Inflammatory macrophage treated with lipopolysaccharide for 1 hour (primary cell): ENCODE data around the gene ROR1.

Source experiments
- DNase-seq, 2 donors: peaks; one replicate each; pipeline ENCODE4 v3.0.0-alpha.2; 2020 to 2022

Gene ROR1

DNA sequence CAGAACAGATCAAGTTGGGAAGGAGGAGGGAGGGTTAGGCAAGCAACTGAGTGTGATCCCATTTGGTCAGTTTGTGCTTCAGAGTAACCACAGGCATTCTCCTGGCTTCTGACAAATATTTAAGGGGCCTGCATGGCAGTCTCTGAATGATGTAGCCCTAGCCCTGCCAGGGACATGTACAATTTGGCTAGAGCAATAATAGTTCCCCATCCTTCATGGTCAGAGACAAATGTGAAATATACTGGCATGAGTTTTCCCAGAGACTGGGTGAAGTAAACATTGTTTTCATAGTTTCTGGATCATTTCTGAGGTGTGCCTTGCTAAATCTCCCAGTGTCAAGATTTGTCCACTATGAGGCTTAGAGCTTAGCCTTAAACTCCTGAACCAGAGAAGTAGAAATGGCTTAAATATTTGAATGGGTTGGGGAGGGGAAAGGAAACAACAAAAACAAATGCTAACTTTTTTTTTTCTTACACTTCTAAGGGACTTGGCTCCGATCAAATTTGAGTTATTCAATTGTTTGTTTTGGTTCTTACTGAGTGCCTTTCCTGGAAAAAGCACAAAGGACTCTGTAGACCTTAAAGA, 387.6 kb downstream of the ROR1 start:
- no peak for DNase-seq

DNA sequence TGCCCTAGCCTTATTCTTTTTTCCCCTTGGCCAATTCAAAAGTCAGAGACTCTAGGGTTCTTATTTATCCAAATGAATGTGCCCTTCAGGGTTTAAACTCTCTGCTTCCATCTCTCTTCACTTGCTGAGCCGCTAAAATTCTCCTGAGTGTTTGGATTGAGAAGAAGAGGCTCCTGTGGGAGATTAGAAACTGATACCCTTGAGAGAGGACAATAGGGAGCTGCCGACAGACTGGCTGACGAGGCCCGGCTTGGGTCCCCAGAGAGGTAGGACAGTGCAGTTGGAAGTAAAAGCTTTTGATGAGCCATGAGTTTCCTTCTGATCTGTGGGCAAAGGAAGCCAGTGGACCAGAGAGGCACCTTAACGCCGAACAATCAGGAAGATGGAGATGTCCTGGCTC, 388.3 kb downstream of the ROR1 start:
- no peak for DNase-seq

DNA sequence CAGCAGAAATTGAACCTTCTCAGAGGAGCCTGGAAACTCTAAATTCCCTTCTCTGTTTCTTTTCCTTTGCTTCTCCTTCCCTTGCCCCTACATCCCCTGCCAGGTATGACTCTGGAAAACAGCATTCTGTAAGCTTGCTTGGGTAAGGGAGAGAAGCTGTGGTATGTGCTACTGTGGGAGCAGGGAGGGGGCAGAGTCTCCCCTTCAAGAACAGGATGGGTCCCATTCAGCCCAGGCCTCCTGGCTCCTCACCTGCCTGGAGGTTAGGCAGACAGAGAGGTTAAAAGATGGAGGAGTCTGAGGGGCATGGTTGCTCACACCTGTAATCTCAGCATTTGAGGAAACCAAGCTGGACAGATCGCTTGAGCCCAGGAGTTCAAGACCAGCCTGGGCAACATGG, 389.0 kb downstream of the ROR1 start:
- no peak for DNase-seq

DNA sequence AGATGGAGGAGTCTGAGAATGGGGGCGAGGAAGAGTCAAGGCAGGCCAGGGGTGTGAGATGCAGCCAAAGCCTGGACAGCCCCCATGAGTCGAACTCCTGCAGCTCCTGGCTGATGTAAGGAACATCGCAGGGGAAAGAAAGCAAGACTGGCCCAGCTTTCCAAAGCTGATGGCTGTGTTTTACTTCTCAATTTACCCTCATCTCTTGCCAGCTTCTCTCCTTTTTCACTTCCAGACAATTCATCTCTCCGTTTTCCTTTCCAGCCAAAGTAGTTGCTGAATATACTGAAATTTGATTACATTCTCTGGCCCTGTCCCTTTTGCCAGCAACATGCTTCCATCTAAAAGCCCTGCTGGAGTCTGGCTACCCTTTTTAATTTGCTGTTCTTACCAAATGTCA, 389.6 kb downstream of the ROR1 start:
- no peak for DNase-seq

DNA sequence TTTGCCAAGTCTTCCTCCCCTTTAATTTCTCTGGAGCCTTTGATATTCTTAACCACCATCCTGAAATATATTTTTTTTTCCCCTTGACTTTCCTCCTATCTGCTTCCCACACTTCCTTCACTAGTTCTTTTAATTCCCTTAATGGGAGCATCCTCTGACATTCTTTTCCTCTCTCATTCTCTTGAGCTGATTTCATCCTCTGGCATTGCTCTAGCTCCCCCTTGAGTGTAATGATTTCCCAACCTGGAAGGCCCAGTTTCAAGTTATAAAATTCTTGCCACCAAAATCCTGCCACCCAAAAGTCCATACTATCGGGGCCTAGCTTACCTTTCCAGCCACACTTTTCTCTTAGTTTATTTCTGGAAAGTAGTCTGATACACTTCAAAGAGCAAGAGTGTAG, 390.2 kb downstream of the ROR1 start:
- DNase-seq: no peak

DNA sequence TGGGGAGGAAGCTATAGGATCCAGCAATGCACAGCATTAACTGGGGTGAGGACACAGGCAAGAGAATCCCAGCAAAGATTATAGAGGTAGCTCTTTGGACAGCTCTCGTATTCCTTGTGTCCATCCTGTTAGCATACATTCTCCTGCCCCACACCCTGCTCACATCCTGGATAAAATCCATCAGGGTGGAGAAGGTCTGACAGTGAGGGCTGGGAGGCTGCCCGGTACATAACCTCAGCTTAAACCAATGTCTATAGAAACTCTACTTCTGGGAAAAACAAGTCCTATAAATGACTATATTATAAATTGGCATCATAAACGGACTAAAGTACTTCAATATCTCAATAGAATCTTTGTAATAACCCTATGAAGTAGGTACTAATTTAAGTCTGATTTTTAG, 392.8 kb downstream of the ROR1 start:
- no peak for DNase-seq

DNA sequence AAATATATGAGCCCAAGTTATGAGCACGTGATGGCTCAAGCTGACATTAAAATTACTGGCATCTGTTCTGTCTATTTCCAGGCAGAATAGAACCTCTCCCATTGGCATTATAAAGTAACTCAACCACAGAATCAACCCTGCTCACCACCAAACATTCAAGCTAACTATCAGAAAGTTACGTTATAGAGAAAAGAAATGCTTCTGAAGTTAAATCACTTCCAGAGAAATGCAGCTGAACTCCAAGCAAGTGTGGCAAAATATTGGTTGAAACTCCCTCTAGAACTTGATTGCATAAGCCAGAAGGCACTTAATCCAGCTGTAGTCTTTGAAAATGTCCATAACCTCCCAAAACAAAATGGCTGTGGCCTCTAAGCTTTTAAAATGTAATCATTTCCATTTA, 393.4 kb downstream of the ROR1 start:
- no peak for DNase-seq

DNA sequence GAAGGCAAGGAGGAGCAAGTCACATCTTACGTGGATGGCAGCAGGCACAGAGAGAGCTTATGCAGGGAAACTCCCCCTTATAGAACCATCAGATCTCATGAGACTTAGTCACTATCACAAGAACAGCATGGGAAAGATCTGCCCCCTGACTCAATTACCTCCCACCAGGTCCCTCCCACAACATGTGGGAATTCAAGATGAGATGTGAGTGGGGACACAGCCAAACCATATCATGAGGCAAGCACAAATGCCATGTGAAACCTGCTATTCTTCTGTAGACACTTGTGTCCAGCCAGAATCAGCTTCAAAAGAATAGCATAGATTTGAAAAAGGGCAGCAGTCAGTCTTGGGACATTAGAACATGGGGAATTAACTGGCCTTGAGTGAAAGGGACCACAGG, 397.4 kb downstream of the ROR1 start:
- DNase-seq: peak; percentile 35 to 79

DNA sequence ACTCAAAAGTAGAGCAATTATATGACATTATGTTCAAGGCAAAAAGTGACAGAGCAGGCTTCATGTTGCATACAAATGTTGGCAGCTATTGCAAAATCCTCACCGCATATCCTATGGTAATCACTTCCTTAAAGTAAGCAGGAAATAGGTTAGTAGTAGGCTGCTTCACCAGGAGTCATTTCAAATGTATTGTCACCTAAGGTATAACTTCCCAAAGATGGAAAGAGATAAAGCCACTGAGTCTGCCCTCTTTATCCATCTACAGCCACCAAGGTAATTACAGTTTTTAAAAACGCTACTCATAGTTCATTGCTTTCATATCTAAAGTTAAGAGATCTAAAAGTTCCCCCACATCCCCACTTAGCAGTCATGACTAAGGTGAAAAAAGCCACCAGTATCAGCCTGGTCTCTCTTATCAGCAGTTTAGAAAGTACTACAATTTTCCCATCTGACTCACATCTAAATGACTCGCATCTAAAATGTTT, 398.0 kb downstream of the ROR1 start:
- peak; percentile 57 to 73 for DNase-seq

DNA sequence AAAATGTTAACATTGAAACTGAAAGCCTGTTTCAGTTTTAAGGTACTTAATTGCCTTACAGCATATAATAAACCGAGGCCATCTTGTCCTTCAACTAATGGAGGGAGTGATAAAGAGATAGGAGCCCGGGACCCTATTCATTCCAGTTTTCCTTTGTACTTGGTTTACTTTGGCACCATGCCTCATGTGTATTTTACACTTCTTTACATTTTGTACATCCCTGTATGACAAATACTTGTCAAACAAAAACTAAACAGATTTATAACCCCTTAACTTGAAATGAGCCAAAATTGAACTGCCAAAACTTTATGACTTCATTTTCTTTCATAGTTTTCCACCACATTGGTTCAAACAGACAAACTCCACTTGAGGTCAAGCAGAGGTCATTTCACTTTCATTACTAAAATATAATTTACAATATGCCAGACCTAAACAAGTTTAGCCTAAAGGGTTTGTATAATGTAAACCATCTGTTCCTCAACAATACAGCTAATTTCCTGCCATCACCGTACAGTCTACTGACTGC, 398.7 kb downstream of the ROR1 start:
- no peak for DNase-seq

DNA sequence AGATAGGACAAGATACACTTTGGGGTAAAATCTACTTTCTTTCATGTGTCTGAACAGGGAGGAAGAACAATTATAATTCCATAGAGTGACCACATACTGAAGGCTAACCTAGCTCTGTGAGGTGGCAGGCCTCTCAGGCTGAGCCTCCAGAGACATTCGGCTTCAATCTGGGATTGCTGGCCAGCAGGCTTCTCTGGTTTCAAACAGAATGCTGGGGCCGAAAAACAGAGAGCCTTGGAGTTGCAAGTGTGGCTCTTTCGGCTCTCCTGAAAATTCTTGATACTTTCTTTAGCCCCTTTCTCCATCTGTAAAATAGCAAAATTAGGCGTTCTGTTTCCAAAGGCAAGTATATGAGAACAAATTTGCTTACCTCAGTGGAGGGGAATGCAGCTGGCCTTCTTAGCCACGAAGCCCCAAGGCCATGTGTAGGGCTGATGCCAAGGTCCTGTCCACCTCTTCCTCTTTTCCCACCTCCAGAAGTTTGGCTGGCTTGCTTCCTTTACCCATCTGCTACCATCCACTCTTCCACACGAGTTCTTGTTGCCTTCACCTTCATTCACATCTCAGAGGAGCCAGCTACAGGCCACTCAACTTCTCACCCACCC, 399.6 kb downstream of the ROR1 start:
- DNase-seq: no peak

DNA sequence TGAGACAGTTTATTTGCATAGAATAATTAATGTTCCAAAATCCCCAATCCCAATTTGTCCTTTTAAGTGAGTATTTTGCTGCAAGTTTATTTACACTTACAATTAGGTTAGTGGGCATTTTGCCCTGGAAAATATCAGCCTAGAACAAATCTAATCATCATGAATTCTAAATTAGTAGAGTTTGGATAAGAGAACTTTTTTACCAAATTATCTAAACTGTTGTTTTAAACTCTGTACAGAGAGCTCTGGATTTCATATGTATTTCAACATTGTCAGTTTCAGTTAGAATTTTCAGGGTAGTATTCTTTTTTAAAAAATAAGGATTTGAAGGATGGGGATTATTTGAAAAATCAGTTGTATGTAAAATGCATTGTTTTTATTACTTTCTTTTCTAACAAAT, 401.8 kb downstream of the ROR1 start:
- no peak for DNase-seq

DNA sequence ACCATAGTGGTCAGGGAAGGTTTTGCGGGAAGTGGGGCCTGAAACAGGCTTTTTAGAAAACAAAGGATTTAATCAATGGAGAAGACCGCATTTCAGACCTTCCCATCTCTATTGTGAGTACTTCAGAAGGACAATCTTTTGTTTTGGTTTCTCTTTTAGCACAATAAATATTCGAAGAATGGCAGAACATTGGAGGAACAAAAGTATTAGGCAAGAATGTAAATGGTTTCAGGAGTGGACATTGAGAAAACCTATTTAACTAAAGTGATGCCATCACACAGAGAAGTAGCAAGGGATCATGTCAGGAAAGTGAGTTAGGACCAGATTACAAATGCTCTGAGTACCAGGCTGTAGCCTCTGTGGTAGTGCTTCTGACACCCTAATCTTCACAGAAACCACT, 402.8 kb downstream of the ROR1 start:
- peak in 1 of 2 donors; percentile 42 for DNase-seq

DNA sequence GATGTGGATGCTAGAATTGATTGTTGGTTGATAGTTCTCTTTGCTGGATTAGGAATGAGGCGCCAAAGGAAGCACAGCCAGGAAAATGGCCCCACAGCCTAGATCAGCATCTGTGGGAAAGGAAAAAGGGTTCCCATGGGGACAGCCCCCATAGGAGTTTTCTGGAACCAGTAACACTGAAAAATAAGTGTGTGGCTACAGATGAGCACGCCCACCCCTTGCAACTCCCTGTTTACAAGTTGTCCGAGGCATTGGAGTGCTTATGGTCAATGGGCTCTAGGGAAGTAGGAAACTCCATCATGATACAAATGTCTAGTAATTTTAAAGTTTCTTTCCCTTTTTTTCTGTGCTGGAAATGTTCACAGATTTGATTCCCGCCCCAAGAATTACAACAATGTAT, 405.8 kb downstream of the ROR1 start:
- peak in 1 of 2 donors; percentile 18 for DNase-seq

DNA sequence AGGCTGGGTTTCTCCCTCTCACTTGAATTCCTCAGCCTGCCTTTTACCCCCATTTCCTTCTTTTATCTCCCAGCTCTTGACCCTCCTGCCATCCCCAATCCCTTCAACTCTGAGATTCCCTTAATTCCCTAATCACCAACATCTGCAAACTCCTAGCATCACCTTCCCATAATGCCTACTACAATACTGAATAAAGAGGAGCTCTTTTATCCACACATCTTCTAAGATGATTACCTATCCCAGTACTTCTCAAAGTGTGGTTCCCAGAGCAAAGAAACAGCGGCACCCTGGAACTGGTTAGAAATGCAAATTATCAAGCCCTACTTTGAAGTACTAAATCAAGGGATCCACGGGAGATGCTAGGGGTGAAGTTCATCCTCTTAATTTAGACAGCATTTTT, 408.4 kb downstream of the ROR1 start:
- DNase-seq: no peak

DNA sequence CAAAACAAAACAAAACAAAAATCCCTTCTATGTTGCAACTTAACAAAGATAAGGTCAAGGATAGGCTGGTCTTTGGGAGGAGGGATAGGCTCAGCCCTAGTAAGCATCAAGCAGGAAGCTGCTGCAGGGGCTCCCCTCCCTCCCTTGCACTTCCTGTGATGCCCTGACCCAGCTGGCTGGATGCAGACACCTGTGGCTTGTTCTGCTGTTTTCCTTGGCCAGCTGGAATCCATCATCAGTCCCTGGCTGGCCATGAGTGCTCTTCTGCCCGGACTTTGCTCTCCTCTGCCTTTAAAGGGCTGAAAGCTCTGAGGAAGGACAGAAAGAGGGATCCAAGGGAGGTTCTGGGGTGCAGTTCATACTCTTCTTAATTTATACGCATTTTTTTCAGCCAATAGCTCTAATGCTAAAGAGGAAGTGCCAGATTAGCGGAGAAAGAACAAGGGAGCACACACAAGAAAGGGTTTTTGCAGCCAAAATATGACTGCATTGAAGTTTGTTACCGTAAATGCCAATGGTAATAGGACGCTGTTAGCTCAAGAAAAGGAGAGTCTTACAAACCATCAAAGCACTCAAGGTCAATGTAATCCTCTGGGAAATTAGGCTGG, 409.7 kb downstream of the ROR1 start:
- no peak for DNase-seq

DNA sequence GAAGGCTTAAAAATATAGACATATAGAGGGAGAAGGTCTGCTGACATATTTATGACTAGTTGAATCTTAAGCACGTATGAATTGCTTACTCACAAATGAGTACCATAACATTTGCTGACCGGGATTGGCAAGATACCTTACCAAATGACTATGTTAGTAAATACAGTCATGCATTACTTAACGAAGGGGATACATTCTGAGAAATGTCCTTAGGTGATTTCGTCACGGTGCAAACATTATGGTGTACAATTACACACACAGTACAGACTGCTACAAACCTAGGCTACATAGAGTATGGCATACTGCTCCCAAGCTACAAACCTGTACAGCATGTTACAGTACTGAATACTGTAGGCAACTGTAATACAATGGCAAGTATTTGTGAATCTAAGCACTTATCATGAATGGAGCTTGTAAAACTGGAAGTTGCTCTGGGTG, 410.2 kb downstream of the ROR1 start:
- no peak for DNase-seq

DNA sequence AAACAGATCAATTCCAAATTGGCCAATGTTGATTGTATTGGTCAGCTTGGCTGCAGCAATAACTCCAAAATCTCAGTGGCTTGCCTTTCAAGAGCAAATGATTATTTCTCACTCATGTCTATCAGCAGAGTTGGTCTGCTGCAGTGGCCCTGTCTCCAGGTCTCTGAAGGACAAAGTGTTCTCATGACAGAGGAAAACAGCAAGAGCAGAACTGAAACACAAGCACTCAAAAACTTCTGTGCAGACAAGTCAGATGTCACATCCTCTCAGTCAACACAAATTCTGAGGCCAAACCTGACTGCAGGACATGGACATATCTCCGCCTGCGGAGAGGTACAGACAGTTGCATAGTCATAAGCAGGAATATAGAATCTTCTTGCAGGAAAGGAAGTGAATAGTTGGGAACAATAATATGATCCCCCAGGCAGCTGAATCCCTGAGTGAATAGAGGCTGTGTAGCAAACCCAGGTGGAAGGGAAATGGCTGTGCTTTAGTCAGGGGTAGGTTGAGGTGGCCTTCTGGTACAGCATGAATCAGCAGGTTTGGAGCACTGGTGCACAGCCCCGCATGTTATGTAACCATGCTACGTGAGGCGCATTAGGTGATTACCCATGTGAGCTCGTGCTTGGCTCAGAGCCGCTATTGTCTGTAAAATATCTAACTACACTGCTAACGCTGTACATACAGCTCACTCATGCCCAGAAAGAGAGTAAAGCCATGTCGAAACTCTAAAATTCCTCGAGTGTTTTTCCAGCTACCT, 412.5 kb downstream of the ROR1 start:
- no peak for DNase-seq

DNA sequence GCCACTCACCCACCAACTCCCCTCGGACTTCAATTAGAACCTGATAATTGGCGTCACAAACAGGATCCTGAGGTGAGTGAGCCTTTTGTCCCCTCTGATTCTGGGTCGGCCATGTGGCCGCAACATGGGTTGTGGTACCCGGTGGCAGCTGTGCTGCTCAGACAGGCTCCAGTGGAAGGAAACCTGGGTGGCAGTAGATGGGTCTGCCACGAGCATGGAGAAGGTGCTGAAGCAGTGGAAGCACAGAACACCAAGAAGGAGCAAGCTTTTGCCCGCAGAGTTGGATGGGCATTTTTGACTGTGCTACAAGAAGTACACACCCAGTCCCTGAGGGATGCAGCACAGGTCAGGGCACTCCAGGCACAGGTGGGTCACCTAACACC, 413.1 kb downstream of the ROR1 start:
- DNase-seq: no peak

DNA sequence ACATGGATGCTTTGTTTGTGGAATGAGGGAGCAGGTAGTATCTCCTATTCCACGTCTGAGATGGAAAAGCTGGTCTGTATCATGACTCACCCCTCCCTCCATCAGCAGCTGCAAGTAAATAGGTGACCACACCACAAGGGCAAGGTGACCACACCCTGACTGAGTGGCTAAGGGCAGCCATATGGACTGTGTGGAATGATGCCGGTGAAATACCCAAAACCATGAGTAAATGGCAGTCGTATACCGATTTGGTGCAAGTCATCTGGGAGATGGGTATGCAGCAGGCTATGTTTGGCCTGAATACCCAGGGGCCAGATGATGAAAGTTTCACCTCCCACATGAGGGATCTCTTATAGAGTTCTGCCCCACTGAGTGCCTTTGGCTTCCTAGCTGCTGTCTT, 413.8 kb downstream of the ROR1 start:
- no peak for DNase-seq

DNA sequence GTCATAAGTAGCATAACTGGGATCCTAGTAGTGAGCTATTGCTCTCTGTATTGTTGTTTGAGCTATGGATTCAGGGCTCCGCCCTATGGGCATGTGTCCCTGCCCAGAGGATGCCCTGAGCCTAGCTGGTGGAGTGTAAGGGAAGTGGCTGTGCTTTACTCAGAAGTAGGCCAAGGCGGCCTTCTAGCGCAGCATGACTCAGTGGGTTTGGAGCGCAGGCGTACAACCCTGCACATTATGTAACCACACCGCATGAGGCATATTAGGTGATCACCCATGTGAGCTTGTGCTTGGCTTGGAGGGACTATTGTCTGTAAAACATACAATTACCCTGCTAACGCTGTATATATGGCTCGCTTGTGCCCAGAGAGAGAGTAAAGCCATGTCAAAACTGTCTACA, 418.5 kb downstream of the ROR1 start:
- no peak for DNase-seq

DNA sequence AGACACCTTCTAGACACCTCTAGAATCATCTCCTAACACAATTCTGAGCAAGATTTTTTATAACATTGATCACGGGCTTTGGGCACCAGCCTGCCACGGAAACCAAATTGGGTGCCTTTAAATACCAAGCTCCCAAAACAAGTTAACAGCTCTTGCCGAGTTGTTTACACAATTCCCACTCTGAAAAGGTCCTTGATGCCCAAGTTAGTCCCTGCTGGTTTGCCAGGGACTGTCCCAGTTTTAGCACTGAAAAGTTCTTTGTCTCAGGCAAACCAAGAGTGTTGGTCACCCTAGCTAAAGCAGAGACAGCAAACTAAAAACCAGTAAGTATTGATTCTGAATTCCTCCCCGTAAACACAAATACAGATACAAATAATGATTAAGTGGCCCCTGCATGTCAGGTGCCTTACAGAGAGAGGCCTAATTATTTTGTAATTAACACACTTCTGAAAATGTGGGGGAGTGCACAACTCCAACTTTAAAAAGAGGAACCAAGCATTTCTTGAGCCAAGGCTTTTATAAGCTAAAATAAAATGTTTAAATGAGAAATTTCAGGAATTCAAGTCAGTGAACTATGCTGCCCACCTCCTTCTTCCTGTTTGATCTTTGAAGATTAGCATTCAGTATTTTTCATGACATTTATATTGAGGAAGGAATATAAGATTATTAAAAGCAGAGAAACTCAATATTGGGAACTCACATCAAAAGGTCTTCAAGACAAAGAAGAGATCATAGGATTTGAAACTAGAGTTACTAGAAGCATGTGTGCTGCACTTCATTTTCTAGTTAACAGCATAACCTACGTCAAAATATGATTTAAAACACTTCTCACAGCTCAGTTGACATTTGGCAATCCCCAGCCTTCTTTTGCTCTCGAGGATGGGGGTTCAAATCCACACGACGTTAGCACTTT, 420.6 kb downstream of the ROR1 start:
- peak in 1 of 2 donors; percentile 21 for DNase-seq

DNA sequence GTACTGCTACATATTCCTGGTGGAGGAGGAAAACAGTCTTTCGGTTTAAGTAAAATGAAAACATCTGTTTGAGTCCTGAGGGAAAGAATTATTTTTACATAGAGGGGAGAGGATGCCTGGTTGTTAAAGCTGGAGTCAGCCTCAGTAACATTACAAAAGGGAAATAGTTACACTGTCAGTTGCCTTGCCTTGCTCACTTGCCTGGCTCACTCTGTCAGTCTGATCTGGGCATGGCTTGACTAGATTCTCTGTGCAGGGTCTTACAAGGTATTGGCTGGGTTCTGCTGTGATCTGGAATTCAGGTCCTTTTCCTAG, 421.2 kb downstream of the ROR1 start:
- DNase-seq: no peak
